A549 (cell line): ENCODE data around the gene ZNF92. TPM values are rescaled to one million over a fixed set of nuclear protein-coding genes. Genes with fewer than 3 reads are reported as not detected.

Source experiments
- ATAC-seq, 2 experiments: fragments of 200-7000 bp in 1 of 2; fragments of >200 bp in 1 of 2; cut with Nextera tagmentation in 1 of 2; cut with Tn5 transposase in 1 of 2; 3 replicates each; pipeline versions ENCODE4 v1.8.0 to v1.9.1; 2018 to 2020; ENCODE audit warnings: mild to moderate bottlenecking in 1 of 2, moderate library complexity in 1 of 2
- CTCF ChIA-PET: fragments of 300-600 bp; sonication (Branson Sonifier 250); formaldehyde crosslinking; extraction: SDS; loops from one replicate; lab custom pipeline; 2021; ENCODE audit warnings: antibody characterized with exemption, inconsistent platforms; lab: Yijun Ruan, JAX
- POLR2A ChIA-PET: fragments of 350-600 bp; formaldehyde crosslinking; extraction: SDS; loops from one replicate; lab custom pipeline; 2021; ENCODE audit warnings: antibody characterized with exemption, inconsistent platforms; lab: Yijun Ruan, JAX
- DNase-seq, 2 experiments: peaks; one replicate each; pipeline versions ENCODE4 v3.0.0 to v3.0.0-alpha.2; 2011 to 2016; ENCODE audit warnings: low read depth in 1 of 2, low spot score in 1 of 2
- FAIRE-seq: peaks from 2 replicates; lab custom pipeline; 2011; peaks lifted over from hg19 to GRCh38; lab: Jason Lieb, UNC
- H3K27ac ChIP-seq, 2 experiments: fragments of >200 bp; sonication (Bioruptor Twin); formaldehyde crosslinking; 3 replicates each; pipeline ENCODE4 v1.5.1; 2016 to 2017
- H3K4me1 ChIP-seq: fragments of >200 bp; sonication (Bioruptor Twin); formaldehyde crosslinking; 3 replicates; pipeline ENCODE4 v1.6.1; 2016
- H3K4me2 ChIP-seq: fragments of >200 bp; sonication (Bioruptor Twin); formaldehyde crosslinking; 3 replicates; pipeline ENCODE4 v1.6.1; 2016
- H3K4me3 ChIP-seq: fragments of >200 bp; sonication (Bioruptor Twin); formaldehyde crosslinking; 3 replicates; pipeline ENCODE4 v1.5.1; 2016
- H3K9me3 ChIP-seq: fragments of >200 bp; sonication (Bioruptor Twin); formaldehyde crosslinking; 3 replicates; pipeline ENCODE4 v1.6.1; 2016
- CBX2 ChIP-seq: fragments of 200-600 bp; sonication (generic); IDR thresholded peaks from 2 replicates; pipeline ENCODE4 v1.6.1; 2016; ENCODE audit warnings: low read depth, mild to moderate bottlenecking, borderline replicate concordance
- CHD2 ChIP-seq: fragments of 150-350 bp; IDR thresholded peaks from 2 replicates; pipeline ENCODE4 v1.6.1; 2014; ENCODE audit warnings: low read length; ENCODE audit not compliant: partially characterized antibody
- CHD4 ChIP-seq: fragments of 200-600 bp; sonication (generic); IDR thresholded peaks from 2 replicates; pipeline ENCODE4 v1.6.1; 2016; ENCODE audit warnings: antibody characterized with exemption, mild to moderate bottlenecking, borderline replicate concordance
- ESRRA ChIP-seq: fragments of 150-350 bp; IDR thresholded peaks from 2 replicates; pipeline ENCODE4 v1.6.1; 2014; ENCODE audit warnings: mild to moderate bottlenecking, low read length, borderline replicate concordance
- FOSB ChIP-seq: fragments of 250-450 bp; sonication (Bioruptor Pico); IDR thresholded peaks from 2 replicates; pipeline ENCODE4 v1.5.0; 2020; ENCODE audit warnings: mild to moderate bottlenecking, moderate library complexity
- FOSL2 ChIP-seq, 2 experiments: fragments of 450-650 bp in 1 of 2; fragments of >200 bp in 1 of 2; sonication (Bioruptor Twin) in 1 of 2; formaldehyde crosslinking; IDR thresholded peaks; 2 replicates each; pipeline versions ENCODE4 v1.5.0 to v1.6.1; 2016 to 2020; ENCODE audit warnings: mild to moderate bottlenecking in 1 of 2, moderate library complexity in 1 of 2
- HEYL ChIP-seq: fragments of 250-450 bp; sonication (Bioruptor Pico); IDR thresholded peaks from 2 replicates; pipeline ENCODE4 v1.8.0; 2021; ENCODE audit warnings: mild to moderate bottlenecking, moderate library complexity
- HMGXB4 ChIP-seq: fragments of 250-450 bp; sonication (Bioruptor Pico); IDR thresholded peaks from 2 replicates; pipeline ENCODE4 v1.5.0; 2021; ENCODE audit warnings: mild to moderate bottlenecking, moderate library complexity, borderline replicate concordance
- HOXB5 ChIP-seq: fragments of 250-450 bp; sonication (Bioruptor Pico); IDR thresholded peaks from 2 replicates; pipeline ENCODE4 v1.5.0; 2020; ENCODE audit warnings: mild to moderate bottlenecking, moderate library complexity
- JUN ChIP-seq, 2 experiments: fragments of >200 bp; sonication (Bioruptor Twin); formaldehyde crosslinking; IDR thresholded peaks; 2 replicates in 1 of 2; 3 replicates in 1 of 2; pipeline ENCODE4 v1.6.1; 2016 to 2017
- KDM1A ChIP-seq: fragments of 200-600 bp; sonication (generic); IDR thresholded peaks from 2 replicates; pipeline ENCODE4 v1.6.1; 2016; ENCODE audit warnings: low read depth, mild to moderate bottlenecking
- KDM5A ChIP-seq: fragments of 200-600 bp; sonication (generic); IDR thresholded peaks from 2 replicates; pipeline ENCODE4 v1.6.1; 2016; ENCODE audit warnings: antibody characterized with exemption, mild to moderate bottlenecking
- MAFK ChIP-seq: fragments of 450-650 bp; IDR thresholded peaks from 2 replicates; pipeline ENCODE4 v1.6.1; 2014; ENCODE audit not compliant: partially characterized antibody
- MAX ChIP-seq: IDR thresholded peaks from 2 replicates; pipeline ENCODE4 v1.6.1; 2012
- NPAS2 ChIP-seq: fragments of 250-450 bp; sonication (Bioruptor Pico); IDR thresholded peaks from 2 replicates; pipeline ENCODE4 v1.8.0; 2022; ENCODE audit warnings: mild to moderate bottlenecking, moderate library complexity, borderline replicate concordance
- NR3C1 ChIP-seq: fragments of >200 bp; sonication (Bioruptor Twin); formaldehyde crosslinking; IDR thresholded peaks from 3 replicates; pipeline ENCODE4 v1.6.1; 2017
- PBX3 ChIP-seq: IDR thresholded peaks from 2 replicates; pipeline ENCODE4 v1.6.1; 2012
- POLR2A ChIP-seq: IDR thresholded peaks from 2 replicates; pipeline ENCODE4 v1.6.1; 2012; ENCODE audit warnings: mild to moderate bottlenecking, low read length
- POLR2AphosphoS2 ChIP-seq: conservative IDR thresholded peaks from 2 replicates; pipeline ENCODE4 v1.6.1; 2012; ENCODE audit warnings: low read length, improper control_type of control experiment, inconsistent platforms
- RNF2 ChIP-seq: fragments of 200-600 bp; sonication (generic); IDR thresholded peaks from 2 replicates; pipeline ENCODE4 v1.6.1; 2016; ENCODE audit warnings: low read depth, mild to moderate bottlenecking, antibody characterized with exemption, moderate library complexity, borderline replicate concordance
- SREBF2 ChIP-seq: fragments of 450-650 bp; IDR thresholded peaks from 2 replicates; pipeline ENCODE4 v1.6.1; 2014; ENCODE audit warnings: mild to moderate bottlenecking, moderate library complexity
- TFCP2L1 ChIP-seq: fragments of 250-450 bp; sonication (Bioruptor Pico); IDR thresholded peaks from 2 replicates; pipeline ENCODE4 v1.5.0; 2021; ENCODE audit warnings: mild to moderate bottlenecking
- TP53 ChIP-seq: fragments of 250-450 bp; sonication (Bioruptor Pico); IDR thresholded peaks from 2 replicates; pipeline ENCODE4 v1.5.0; 2021; ENCODE audit warnings: mild to moderate bottlenecking, moderate library complexity
- ZFP36 ChIP-seq: fragments of 450-650 bp; IDR thresholded peaks from 2 replicates; pipeline ENCODE4 v1.6.1; 2014; ENCODE audit warnings: borderline replicate concordance; ENCODE audit not compliant: partially characterized antibody
- ZNF302 ChIP-seq: fragments of 250-450 bp; sonication (Bioruptor Pico); IDR thresholded peaks from 2 replicates; pipeline ENCODE4 v1.9.0; 2021; ENCODE audit warnings: inconsistent platforms, mild to moderate bottlenecking, moderate library complexity
- ZSCAN20 ChIP-seq: fragments of 250-450 bp; sonication (Bioruptor Pico); IDR thresholded peaks from 2 replicates; pipeline ENCODE4 v1.8.0; 2022; ENCODE audit warnings: mild to moderate bottlenecking, moderate library complexity
- WGBS: methylation state at CpG from one replicate; pipeline ENCODE4 v1.1.6; 2017; ENCODE audit errors: missing lambda C conversion rate; 5-methylcytosine and 5-hydroxymethylcytosine counted together
- polyA plus RNA-seq, 4 experiments: library from polyadenylated mRNA; depleted of rRNA in 3 of 4; stranded (reverse); fragments of >200 nt; fragmentation: RNase III in 1 of 4; extraction: RNeasy Plus Mini Kit Qiagen cat#74134 plus additional on column Dnase treatment in 1 of 4; gene quantifications; 2 replicates in 3 of 4; 3 replicates in 1 of 4; pipeline ENCODE4 v1.2.3, GENCODE V29; 2011 to 2017
- TF ChIP-seq, protein P1 (sequence below): fragments of >200 bp; sonication (Bioruptor Twin); formaldehyde crosslinking; IDR thresholded peaks from 3 replicates; pipeline ENCODE4 v1.6.1; 2016

ZNF92 gene
- polyA plus RNA-seq, 2 of the 4 experiments (the other 2 are of a cell fraction) = 6.9 to 7.7 TPM

- ATAC-seq (no peak), FAIRE-seq (no peak)
- POLR2A ChIA-PET = no interaction called here
- no peaks in the 10 kb centered on the region for H3K9me3 ChIP-seq
- no peaks in the 10 kb centered on the region for H3K4me1 ChIP-seq
- H3K4me3 ChIP-seq = no peak overlapping the region
- H3K4me2 ChIP-seq = no peak overlapping the region
- WGBS = 98% methylated on average over 2 of the region's 2 CpGs
- no peak for TF ChIP-seq CHD2
- TF ChIP-seq FOSL2 (IDR thresholded peaks at IDR 0.05) = no peak
- TF ChIP-seq FOSL2 (CRISPR knock-in tag; IDR thresholded peaks at IDR 0.05) = no peak
- no peak for TF ChIP-seq RNF2
- no peak for TF ChIP-seq KDM1A
- no peak for TF ChIP-seq SREBF2
- TF ChIP-seq NPAS2 = no peak
- no peak for TF ChIP-seq KDM5A
- TF ChIP-seq CBX2 = no peak
- no peak for TF ChIP-seq MAFK
- TF ChIP-seq, protein P1, sequence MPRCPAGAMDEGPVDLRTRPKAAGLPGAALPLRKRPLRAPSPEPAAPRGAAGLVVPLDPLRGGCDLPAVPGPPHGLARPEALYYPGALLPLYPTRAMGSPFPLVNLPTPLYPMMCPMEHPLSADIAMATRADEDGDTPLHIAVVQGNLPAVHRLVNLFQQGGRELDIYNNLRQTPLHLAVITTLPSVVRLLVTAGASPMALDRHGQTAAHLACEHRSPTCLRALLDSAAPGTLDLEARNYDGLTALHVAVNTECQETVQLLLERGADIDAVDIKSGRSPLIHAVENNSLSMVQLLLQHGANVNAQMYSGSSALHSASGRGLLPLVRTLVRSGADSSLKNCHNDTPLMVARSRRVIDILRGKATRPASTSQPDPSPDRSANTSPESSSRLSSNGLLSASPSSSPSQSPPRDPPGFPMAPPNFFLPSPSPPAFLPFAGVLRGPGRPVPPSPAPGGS = no peak
- TF ChIP-seq HMGXB4 = no peak
- no peak for TF ChIP-seq ZSCAN20 (CRISPR knock-in tag)
- no peak for TF ChIP-seq POLR2A
- no peak for TF ChIP-seq HOXB5 (CRISPR knock-in tag)
- no peak for TF ChIP-seq ESRRA
- no peak for TF ChIP-seq FOSB (CRISPR knock-in tag)
- no peak for TF ChIP-seq CHD4
- no peak for TF ChIP-seq JUN (IDR thresholded peaks at IDR 0.05)
- TF ChIP-seq, all 56 proteins: peak for 0
- H3K27ac ChIP-seq = no peak overlapping the region
- no peak for DNase-seq
- CTCF ChIA-PET = no interaction called here
Measured at GRCh38 chr7:65387891-65388290, 14.2 kb downstream of the ZNF92 start.

DNA sequence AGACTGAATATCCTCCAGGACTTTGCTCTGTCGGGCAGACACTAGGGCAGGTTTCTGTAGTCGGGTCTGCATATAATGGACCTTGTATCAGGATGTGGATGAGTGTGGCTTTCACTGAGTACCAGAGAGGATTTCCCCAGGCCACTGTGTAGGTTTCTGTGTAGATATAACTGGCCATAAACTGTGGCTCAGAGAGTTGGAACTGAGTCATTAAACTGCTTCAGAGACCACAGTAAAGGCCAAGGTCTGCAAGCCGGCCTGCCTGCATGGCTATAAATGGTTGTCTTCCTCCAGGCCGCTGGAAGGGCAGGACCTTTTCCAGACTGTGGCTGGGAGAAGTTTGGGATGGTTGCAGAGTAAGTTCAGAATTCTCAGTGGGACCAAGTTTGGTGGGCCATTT, 16.9 kb downstream of the ZNF92 start:
- no peak for FAIRE-seq

More for the DNA sequence above, 16.9 kb downstream of the ZNF92 start:
- ATAC-seq (no peak), DNase-seq (no peak)
- WGBS = 88% methylated on average over 4 of the region's 4 CpGs
- H3K9me3 ChIP-seq = 0 out of 3 replicates have a peak, but pooled peaks cover 6% of the 10 kb centered on the region
- POLR2A ChIA-PET = interaction anchor here (0.6 kb wide), 1 partner anchor 8 kb away, joined by 3 read pairs; no protein-coding TSS in a partner anchor
- no peak overlapping the region for H3K4me2 ChIP-seq
- CTCF ChIA-PET = no interaction called here
- H3K27ac ChIP-seq = no peak overlapping the region
- TF ChIP-seq ZFP36 (no peak), MAX (no peak), ZNF302 (CRISPR knock-in tag) (no peak), CHD2 (no peak), HEYL (CRISPR knock-in tag) (no peak), FOSL2 (IDR thresholded peaks at IDR 0.05) (no peak), FOSL2 (CRISPR knock-in tag; IDR thresholded peaks at IDR 0.05) (no peak), PBX3 (no peak), TFCP2L1 (CRISPR knock-in tag) (no peak), KDM1A (no peak), TP53 (CRISPR knock-in tag) (no peak), POLR2AphosphoS2 (no peak), NR3C1 (no peak)
- H3K4me1 ChIP-seq = no peaks in the 10 kb centered on the region
- no peak overlapping the region for H3K4me3 ChIP-seq
